ENCODE measurements around the gene WDTC1.

WDTC1 gene

DNA sequence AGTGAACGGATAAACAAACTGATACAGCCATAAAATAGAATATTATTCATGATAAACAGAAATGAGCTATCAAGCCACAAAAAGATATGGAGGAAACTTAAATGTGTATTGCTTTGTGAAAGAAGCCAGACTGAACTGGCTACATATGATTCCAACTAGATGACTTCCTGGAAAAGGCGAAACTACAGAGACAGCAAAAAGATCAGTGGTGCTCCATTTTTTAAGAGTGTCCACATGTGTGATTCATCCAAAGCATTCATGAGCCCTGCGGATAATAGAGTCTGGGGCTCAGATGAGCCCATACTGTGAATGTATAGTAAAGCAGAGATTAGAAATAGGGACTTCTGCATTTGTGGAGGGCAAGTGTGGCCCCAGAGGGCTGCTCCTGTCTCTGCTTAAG is 79.7 kb downstream of the WDTC1 start:
- no peak overlapping the region for H3K4me3 ChIP-seq (replicated peaks; ENCODE audit: low read depth, low read length)
- DNase-seq (ENCODE audit: extremely low read depth, low read depth) = no peak
- TF ChIP-seq, protein P1, sequence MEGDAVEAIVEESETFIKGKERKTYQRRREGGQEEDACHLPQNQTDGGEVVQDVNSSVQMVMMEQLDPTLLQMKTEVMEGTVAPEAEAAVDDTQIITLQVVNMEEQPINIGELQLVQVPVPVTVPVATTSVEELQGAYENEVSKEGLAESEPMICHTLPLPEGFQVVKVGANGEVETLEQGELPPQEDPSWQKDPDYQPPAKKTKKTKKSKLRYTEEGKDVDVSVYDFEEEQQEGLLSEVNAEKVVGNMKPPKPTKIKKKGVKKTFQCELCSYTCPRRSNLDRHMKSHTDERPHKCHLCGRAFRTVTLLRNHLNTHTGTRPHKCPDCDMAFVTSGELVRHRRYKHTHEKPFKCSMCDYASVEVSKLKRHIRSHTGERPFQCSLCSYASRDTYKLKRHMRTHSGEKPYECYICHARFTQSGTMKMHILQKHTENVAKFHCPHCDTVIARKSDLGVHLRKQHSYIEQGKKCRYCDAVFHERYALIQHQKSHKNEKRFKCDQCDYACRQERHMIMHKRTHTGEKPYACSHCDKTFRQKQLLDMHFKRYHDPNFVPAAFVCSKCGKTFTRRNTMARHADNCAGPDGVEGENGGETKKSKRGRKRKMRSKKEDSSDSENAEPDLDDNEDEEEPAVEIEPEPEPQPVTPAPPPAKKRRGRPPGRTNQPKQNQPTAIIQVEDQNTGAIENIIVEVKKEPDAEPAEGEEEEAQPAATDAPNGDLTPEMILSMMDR (IDR thresholded peaks at IDR 0.05; ENCODE audit: low read depth, low read length, missing control alignments) = no peak

DNA sequence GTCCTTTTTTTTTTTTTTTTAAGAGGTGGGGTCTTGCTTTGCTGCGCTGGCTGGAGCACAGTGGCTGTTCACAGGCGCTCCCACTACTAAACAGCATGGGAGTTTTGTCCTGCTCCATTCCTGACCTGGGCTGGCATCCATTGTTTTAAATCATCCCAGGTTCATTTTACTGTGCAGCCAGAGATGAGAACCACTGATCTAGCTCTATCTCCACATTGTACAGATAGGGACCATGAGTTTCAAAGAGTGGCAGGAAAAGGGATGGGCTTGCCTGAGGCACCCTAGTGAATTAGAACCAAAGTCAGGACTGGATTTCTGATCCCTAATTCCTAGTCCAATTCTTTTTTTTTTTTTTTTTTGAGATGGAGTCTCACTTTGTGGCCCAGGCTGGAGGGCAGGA is 80.3 kb downstream of the WDTC1 start:
- DNase-seq (ENCODE audit: extremely low read depth, low read depth) = no peak
- TF ChIP-seq, protein P1 (IDR thresholded peaks at IDR 0.05; ENCODE audit: low read depth, low read length, missing control alignments) = no peak
- no peak overlapping the region for H3K4me3 ChIP-seq (replicated peaks; ENCODE audit: low read depth, low read length)

DNA sequence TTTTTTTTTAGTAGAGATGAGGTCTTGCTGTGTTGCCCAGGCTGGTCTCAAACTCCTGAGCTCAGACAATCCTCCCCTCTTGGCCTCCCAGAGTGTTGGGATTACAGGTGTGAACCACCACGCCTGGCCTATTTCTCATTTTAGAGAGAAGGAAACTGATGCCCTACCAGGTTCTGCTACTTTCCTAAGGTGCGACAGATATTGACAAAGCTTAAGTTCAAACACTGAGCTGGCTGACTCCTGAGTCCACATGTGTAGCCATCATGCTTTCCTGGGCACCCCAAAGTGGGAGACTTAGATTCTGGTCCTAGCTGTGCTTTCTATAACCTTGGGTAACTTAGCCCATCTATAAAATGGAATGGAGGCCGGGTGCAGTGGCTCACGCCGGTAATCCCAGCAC is 82.4 kb downstream of the WDTC1 start:
- TF ChIP-seq, protein P1 (IDR thresholded peaks at IDR 0.05; ENCODE audit: low read depth, low read length, missing control alignments) = no peak
- H3K4me3 ChIP-seq (replicated peaks; ENCODE audit: low read depth, low read length) = no peak overlapping the region

DNA sequence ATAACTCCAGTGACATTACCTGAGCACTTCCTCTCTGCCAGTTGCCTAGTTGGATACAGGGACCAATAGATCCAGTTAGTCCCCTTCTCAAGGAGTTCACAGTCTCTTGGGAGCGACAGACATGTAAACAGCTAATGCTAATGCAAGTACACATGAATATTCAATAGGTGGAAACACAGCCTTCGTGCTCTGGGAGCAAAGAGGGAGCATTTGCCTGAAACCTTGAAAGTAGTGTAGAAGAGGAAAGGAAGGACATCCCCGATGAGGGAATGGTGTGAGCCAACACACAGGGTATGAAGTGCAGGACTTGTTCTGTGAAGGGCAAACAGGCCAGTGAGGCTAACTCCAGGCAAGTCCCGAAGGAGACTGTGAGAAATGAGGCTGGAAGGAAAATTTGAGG is 83.7 kb downstream of the WDTC1 start:
- TF ChIP-seq, protein P1 (IDR thresholded peaks at IDR 0.05; ENCODE audit: low read depth, low read length, missing control alignments) = no peak
- no peak for DNase-seq (ENCODE audit: extremely low read depth, low read depth)

More for the DNA sequence above, 82.4 kb downstream of the WDTC1 start:
- DNase-seq (ENCODE audit: extremely low read depth, low read depth) = no peak

DNA sequence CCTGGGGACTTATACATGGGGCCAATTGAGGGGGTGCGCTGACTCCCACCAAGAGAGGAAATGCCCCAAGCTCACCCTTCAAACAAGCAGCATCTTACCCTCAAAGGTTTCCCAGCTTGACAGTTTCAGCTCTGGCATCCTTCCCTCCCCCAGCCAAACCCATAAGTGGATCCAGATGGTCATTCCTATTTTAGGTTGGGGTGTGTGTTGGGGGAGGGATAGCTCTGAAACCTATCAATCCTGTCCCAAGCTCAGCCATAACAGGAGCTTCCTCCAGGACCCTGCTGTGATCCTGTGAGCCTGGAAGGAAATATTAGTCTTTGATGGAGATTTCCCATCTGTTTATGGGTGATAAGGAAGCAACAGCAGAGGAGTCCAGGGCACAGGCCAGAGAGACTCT is 84.2 kb downstream of the WDTC1 start:
- DNase-seq (ENCODE audit: extremely low read depth, low read depth) = no peak

More for the DNA sequence above, 83.7 kb downstream of the WDTC1 start:
- no peak overlapping the region for H3K4me3 ChIP-seq (replicated peaks; ENCODE audit: low read depth, low read length)

DNA sequence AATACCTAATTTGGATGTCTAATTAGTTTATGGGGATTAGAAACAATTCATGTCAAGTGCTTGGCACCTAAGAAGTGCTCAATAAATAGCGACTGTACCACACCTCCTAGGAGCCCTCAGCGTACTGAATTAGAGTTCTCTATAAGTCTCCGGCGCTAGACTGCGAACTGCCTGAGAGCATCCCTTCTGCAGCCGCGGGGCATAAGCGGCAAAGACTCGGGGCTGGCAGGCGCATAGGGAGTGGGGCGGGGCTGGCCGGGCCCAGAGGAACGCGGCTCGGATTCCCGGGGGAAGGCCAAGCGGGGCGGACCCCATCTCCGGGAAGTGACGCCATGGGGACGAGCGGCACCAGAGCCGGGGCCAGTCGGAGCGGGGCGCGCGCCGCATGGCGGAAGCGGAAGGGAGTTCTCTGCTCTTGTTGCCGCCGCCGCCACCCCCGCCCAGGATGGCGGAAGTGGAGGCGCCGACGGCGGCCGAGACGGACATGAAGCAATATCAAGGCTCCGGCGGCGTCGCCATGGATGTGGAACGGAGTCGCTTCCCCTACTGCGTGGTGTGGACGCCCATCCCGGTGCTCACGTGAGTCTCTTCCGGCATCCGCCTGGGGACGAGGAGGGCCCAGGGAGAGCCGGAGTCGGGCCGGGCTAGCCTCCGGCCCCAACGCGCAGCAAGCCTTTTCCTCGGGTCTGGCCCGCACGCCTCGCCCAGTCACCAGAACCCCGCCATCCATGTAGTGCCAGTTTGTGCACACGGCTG is 87.6 kb downstream of the WDTC1 start, which contains the start of gene TMEM222:
TMEM222 (plus strand) TSS at position 351 of the 756 bp plus-strand sequence; CDS start at position 386, 35 bp downstream.
- peak; percentile 75 for DNase-seq (ENCODE audit: extremely low read depth, low read depth)
- peak within 1 kb of the TSS; percentile 99 for H3K4me3 ChIP-seq (replicated peaks; ENCODE audit: low read depth, low read length)
- TF ChIP-seq, protein P1 (IDR thresholded peaks at IDR 0.05; ENCODE audit: low read depth, low read length, missing control alignments) = no peak

More for the DNA sequence above, 84.2 kb downstream of the WDTC1 start:
- H3K4me3 ChIP-seq (replicated peaks; ENCODE audit: low read depth, low read length) = no peak overlapping the region
- TF ChIP-seq, protein P1 (IDR thresholded peaks at IDR 0.05; ENCODE audit: low read depth, low read length, missing control alignments) = no peak
